HG02981 (cell line): Measurements from ENCODE around the gene LCE1C.

Source experiments
- ATAC-seq: cut with Tn5 transposase; IDR thresholded peaks from one replicate; pipeline ENCODE4 v1.9.1; 2021; ENCODE audit warnings: mild to moderate bottlenecking, moderate library complexity; ENCODE audit not compliant: unreplicated experiment

The LCE1C gene

DNA sequence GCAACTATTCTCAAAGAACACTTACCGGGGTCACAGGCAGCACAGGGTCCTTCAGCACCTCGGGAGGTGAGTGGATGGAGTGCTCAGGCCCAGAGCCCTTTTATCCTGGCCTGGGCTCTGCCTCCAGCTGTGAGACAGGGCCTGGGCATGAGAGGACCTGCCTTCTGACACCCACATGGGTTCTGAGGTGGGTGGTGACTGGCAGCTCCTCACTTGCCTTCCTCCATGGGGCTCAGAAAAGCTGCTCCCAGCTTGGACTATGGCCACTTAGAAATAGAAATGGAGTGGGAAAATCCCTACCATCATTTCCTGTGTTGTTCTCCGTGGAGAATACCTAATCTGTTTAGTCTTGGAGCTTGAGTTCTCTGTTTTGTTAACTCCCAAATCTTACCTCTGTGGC is at the start of gene LCE1C:
Gene LCE1C (minus strand): TSS at position 76 of the 400 bp plus-strand sequence. CDS start 1,173 bp downstream, outside the sequence.
- no peak for ATAC-seq

GRCh38 chr1:152855661-152856060 is 49.2 kb upstream of the LCE1C start:
- no peak for ATAC-seq

- no peak for ATAC-seq
Measured at GRCh38 chr1:152842556-152842955, 36.1 kb upstream of the LCE1C start, which contains the start of gene LCE6A. TSS of gene LCE6A (plus strand) at chr1:152842856. CDS start at chr1:152843521, 665 bp downstream.

DNA sequence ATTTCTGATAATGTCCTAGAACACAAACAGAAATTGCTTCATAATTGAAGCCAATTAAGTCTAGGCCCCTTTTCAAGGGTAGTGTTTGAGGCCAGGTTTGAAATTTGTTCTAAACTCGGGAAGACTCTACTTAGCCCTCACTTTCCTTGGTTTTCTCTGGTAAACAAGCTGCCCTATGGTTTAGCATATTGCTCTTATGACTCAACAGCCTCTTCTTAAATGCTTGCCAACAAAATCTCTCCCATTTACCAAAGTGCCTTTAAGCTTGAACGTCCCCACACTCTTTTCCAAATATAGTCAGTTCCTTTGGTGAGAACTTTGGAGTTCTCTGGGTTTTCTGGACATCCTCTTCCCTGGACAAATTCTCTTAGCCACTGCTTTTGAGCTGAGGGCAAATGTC is 30.4 kb upstream of the LCE1C start:
- ATAC-seq, result no peak

- no peak for ATAC-seq
Measured at GRCh38 chr1:152827173-152827572, 20.7 kb upstream of the LCE1C start, which contains the start of gene LCE1A. TSS of gene LCE1A (plus strand) at chr1:152827473. CDS start at chr1:152827473, 0 bp downstream.

GRCh38 chr1:152824964-152825363 is 18.5 kb upstream of the LCE1C start:
- ATAC-seq, result no peak

DNA sequence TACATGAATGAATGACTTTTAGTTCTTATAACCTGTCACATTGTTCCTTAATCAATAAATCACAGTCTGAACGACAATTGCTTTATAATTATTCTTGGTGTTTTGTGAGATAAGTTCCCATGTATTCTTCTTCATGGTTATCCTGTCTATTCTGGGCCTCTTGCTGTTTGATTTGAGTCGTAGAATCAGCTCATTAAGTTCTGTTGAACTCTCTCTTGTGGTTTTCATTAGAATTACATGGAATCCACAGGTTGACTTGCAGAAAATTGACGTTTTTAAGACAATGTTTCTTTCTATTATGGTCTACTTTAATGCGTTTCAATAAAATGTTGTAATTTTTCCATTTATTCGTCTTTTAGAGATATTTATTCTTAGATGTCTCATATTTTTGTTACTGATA is 16.8 kb upstream of the LCE1C start:
- ATAC-seq, result no peak

- no peak for ATAC-seq
Measured at GRCh38 chr1:152817309-152817708, 10.9 kb upstream of the LCE1C start.

- no peak for ATAC-seq
Measured at GRCh38 chr1:152811671-152812070, 5.2 kb upstream of the LCE1C start, which contains the start of gene LCE1B. TSS of gene LCE1B (plus strand) at chr1:152811971. CDS start at chr1:152812447, 476 bp downstream.

DNA sequence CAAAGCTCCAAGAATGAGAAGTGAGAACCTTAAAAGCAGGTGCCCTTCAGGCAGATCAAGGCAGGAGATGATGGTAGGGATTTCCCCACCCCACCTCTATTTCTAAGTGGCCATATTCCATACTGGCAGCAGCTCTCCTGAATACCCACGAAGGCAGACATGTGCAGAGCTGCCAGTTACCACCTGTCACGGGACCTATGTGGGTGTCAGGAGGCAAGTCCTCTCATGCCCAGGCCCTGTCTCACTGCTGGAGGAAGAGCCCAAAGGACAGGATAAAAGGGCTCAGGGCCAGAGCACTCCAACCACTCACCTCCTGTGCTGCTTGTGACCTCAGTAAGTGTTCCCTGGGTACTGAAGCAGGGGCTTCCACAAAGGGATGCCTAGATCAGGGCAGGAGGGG is 4.6 kb upstream of the LCE1C start:
- ATAC-seq, result no peak

GRCh38 chr1:152801333-152801732 is 5.1 kb downstream of the LCE1C start:
- ATAC-seq, result no peak

- ATAC-seq, result no peak
Measured at GRCh38 chr1:152796421-152796820, 10.0 kb downstream of the LCE1C start, which contains the start of gene LCE1D. TSS of gene LCE1D (plus strand) at chr1:152796721. CDS start at chr1:152797795, 1,074 bp downstream.

GRCh38 chr1:152795686-152796085 is 10.8 kb downstream of the LCE1C start:
- no peak for ATAC-seq

GRCh38 chr1:152786077-152786476 is 20.4 kb downstream of the LCE1C start, which contains the start of gene LCE1E:
TSS of gene LCE1E (plus strand) at chr1:152786257. CDS start at chr1:152787300, 1,043 bp downstream.
- ATAC-seq, result no peak

GRCh38 chr1:152783095-152783494 is 23.4 kb downstream of the LCE1C start:
- ATAC-seq, result no peak

DNA sequence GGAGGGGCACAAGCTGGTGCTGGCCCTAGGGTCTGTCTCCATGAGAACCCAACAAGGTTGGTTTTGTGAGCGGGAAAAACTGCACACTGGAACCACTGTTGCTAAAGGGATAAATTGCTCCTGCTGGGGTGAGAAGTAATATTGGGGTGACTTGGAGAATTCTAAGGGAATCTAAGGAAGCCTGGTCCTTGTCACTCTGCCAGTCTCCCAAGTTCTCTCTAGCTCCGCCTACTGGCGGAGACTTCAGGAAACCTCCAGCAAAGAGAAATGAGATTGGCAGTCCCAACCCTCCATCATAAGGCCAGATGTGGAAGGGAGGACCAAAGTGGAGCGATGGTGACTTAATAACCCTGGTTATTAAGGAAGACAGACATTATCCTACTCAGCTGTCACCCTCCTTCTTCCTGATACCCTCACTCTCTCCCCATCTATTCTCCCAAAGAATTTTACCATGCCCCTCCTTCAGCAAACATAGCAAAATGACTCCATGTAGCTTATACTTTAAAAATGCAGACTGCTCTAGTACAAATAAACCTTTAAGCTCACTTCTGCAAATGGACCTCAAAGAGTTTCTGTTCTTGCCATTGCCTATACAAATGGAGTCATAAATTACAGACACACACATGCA is 28.8 kb downstream of the LCE1C start:
- no peak for ATAC-seq

- no peak for ATAC-seq
Measured at GRCh38 chr1:152776361-152776760, 30.1 kb downstream of the LCE1C start.

DNA sequence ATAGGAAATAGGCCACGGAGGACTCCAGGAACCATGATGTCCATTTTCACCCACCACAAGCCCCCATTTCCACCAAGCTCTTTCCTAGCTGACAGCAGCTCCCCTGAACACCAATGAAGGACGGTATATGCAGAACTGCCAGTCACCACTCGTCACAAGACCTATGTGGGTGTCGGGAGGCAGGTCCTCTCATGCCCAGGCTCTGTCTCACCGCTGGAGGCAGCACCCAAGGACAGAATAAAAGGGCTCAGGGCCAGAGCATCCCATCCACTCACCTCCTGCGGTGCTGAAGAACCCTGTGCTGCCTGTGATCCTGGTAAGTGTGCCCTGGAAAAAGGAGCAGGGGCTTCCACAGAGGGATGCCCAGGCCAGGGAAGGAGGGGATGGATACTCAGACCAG is 31.6 kb downstream of the LCE1C start, which contains the start of gene LCE1F:
Gene LCE1F (plus strand): TSS at position 266 of the 400 bp plus-strand sequence. CDS start 1,232 bp downstream, outside the sequence.
- no peak for ATAC-seq

- ATAC-seq, result no peak
Measured at GRCh38 chr1:152770411-152770810, 36.0 kb downstream of the LCE1C start.

- ATAC-seq, result no peak
Measured at GRCh38 chr1:152768847-152769533, 37.5 kb downstream of the LCE1C start.

DNA sequence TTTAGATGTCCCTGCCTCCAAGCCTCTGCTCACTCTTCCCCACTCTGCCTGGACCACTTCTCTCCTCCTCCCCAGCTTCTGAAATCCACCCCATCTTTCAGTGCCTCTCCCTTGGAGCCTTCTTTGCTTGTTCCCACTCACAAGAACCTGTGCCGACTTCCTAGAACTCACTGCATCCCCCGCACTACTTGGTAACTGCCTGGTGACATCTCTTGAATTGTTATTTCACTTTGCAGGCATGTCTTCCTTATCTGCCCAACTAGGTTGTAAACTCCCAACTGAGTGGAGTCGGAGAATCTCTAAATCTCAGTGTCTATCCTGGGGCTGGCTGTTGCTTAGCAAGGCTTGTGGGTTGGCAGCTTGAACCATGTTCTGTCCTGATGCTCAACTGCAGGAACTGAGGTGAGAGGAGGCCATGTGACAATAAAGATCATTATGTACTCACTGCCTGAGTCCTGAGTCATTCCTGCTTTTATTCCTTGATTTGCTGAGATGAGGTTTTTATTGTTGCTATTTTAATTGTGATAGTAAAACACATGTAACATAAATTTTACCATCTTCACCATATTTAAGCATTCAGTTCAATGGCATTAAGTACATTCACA is 44.7 kb downstream of the LCE1C start:
- no peak for ATAC-seq
